Activated CD8-positive, alpha-beta memory T cell treated with anti-CD3 and anti-CD28 coated beads, Interleukin-2, amount 10 ng/mL, durations not matched to agents 7 days and 5 days (primary cell): ENCODE results near the gene KIF5C. TPM values are rescaled to one million over a fixed set of nuclear protein-coding genes. Genes with fewer than 3 reads are reported as not detected.

Experiments used
- ATAC-seq: fragments of 150-1000 bp; cut with Tn5 transposase; one replicate; pipeline ENCODE4 v1.10.0; 2021; ENCODE audit warnings: moderate library complexity
- CTCF ChIA-PET: fragments of 350-600 bp; sonication (Branson Sonifier 250); formaldehyde crosslinking; loops from one replicate; lab custom pipeline; 2021; ENCODE audit warnings: antibody characterized with exemption; lab: Charles Lee
- DNase-seq: peaks from one replicate; pipeline ENCODE4 v3.0.0-alpha.2; 2020
- H3K27ac Mint-ChIP-seq: one replicate; pipeline ENCODE4 v1.8.0; 2021; ENCODE audit warnings: mild to moderate bottlenecking, mixed read lengths
- H3K27me3 Mint-ChIP-seq: one replicate; pipeline ENCODE4 v1.8.0; 2021; ENCODE audit warnings: mixed read lengths
- H3K36me3 Mint-ChIP-seq: one replicate; pipeline ENCODE4 v1.8.0; 2021; ENCODE audit warnings: mild to moderate bottlenecking, mixed read lengths
- H3K4me1 Mint-ChIP-seq: one replicate; pipeline ENCODE4 v1.8.0; 2021; ENCODE audit warnings: mixed read lengths
- H3K4me3 Mint-ChIP-seq: one replicate; pipeline ENCODE4 v1.8.0; 2021; ENCODE audit warnings: mild to moderate bottlenecking, moderate library complexity, mixed read lengths
- H3K9me3 Mint-ChIP-seq: one replicate; pipeline ENCODE4 v1.8.0; 2022; ENCODE audit warnings: low read depth, mixed read lengths
- total RNA-seq, 2 experiments: library from RNA; stranded (reverse); gene quantifications; one replicate each; pipeline ENCODE4 v1.2.3, GENCODE V29; 2021

KIF5C gene
- total RNA-seq, 2 experiments from 2014 or later = 16.2 to 18.3 TPM

DNA sequence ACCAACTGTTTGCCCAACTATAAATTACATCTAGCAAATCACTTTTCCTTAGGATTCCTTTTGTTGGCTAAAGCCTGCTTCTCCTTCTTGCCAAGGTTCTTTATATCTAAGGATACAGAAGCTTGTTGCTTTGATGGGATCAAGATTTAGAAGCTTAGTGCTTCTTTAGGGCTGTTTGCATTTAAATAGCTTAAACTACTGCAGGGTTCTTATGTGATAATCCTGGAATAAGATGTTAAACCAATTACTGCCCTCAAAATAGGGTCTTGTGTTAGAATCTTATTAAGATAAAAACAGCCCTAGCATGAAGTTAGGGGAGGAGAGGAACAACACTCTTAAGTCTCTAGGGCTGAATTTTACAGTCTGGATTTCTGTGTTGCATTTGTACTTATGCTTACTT, 64.2 kb downstream of the KIF5C start:
- no peak for DNase-seq
- Mint-ChIP-seq H3K36me3 (peaks cover 9% of the 10 kb centered on the region), H3K4me1 (no peaks in the 10 kb centered on the region), H3K4me3 (no peak overlapping the region), H3K9me3 (no peaks in the 10 kb centered on the region), H3K27ac (no peak overlapping the region), H3K27me3 (no peaks in the 10 kb centered on the region)
- CTCF ChIA-PET = no interaction called here
- ATAC-seq = no peak

DNA sequence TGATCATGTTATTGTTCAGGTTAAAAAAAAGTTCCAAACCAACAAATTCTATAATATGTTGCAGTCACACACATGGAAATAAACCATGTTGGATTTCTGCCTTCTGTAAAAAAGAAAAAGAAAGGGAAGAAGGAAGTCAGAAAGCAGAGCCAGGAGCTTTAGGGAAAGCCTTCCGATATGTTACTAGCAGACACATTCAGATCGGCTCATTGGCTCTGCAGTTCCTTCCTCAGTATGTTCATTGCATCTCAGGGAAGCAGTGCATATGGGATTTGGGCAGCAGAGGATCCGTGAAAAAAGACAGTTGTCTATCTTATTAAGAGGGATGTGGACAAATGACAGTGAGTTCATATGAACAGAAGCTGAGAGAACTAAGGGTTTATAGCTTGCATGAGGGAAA, 68.1 kb downstream of the KIF5C start:
- CTCF ChIA-PET = no interaction called here
- ATAC-seq = no peak
- H3K4me3 Mint-ChIP-seq = no peak overlapping the region

DNA sequence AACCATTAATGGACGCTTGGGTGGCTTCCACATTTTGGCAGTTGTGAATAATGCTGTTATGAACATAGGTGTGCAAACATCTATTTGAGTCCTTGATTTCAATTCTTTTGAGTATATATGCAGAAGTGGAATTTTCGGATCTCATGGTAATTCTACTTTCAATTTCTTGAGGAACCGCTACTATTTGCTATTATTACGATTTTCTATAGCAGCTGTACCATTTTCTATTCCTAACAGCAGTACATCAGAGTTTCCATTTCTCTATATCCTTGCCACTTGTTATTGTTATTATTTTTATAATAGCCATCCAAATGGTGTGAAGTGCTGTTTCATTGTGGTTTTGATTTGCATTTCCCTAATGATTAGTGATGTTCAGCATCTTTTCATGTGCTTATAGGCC, 69.5 kb downstream of the KIF5C start:
- H3K9me3 Mint-ChIP-seq = no peaks in the 10 kb centered on the region
- no peaks in the 10 kb centered on the region for H3K4me1 Mint-ChIP-seq
- no peak overlapping the region for H3K4me3 Mint-ChIP-seq
- no peaks in the 10 kb centered on the region for H3K27me3 Mint-ChIP-seq
- no peak for ATAC-seq
- H3K36me3 Mint-ChIP-seq = peaks cover 5% of the 10 kb centered on the region
- CTCF ChIA-PET = no interaction called here
- H3K27ac Mint-ChIP-seq = no peak overlapping the region
- no peak for DNase-seq

More for the DNA sequence above, 68.1 kb downstream of the KIF5C start:
- no peaks in the 10 kb centered on the region for H3K27me3 Mint-ChIP-seq
- no peaks in the 10 kb centered on the region for H3K4me1 Mint-ChIP-seq
- H3K9me3 Mint-ChIP-seq = no peaks in the 10 kb centered on the region
- no peak for DNase-seq
- no peak overlapping the region for H3K27ac Mint-ChIP-seq
- H3K36me3 Mint-ChIP-seq = peaks cover 5% of the 10 kb centered on the region

DNA sequence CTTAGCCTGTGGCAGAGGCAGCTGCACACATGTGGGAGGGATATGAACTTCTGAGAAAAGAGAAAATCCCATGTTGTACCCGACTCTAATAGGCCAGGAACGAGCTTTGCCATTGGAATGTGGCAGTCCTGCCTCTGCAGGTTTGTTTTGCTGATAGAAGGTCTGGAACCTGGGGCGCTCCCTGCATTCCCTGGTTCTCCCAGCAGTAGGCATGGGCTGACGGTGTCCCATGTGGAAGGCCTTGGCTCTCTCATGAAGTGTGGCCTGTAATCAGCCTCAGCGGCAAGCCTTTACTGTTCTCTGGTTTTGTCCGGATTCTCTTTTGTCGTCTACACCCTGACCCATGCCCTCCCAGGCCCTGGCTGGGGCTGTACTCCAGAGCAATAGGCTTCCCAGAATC, 72.3 kb downstream of the KIF5C start:
- H3K9me3 Mint-ChIP-seq = no peaks in the 10 kb centered on the region
- no peak overlapping the region for H3K27ac Mint-ChIP-seq
- no peaks in the 10 kb centered on the region for H3K27me3 Mint-ChIP-seq
- no peak for DNase-seq
- CTCF ChIA-PET = interaction anchor here (1.1 kb wide), 1 partner anchor 18 kb away, joined by 3 read pairs; no protein-coding TSS in a partner anchor
- no peaks in the 10 kb centered on the region for H3K4me1 Mint-ChIP-seq
- no peak overlapping the region for H3K4me3 Mint-ChIP-seq
- no peak for ATAC-seq
- H3K36me3 Mint-ChIP-seq = peaks cover 6% of the 10 kb centered on the region

DNA sequence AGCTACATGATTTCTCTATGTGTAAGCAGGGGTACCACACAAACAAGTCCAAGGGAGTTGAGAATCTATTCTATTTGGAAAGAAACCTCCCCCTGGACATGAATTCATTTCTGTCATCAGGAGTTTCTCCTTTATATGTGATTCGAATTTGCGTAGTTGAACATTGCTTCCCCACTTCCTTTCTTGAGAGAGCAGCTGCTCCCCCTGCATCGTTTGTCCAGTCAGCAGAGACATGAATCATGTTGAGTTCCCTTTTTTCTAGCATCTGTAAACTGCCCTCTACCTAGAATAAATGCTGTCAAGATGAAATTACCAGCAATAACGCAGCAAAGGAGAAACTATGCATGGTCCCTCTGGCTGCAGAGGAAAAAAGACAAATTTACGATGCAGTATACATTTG, 73.8 kb downstream of the KIF5C start:
- ATAC-seq = no peak
- H3K9me3 Mint-ChIP-seq = no peaks in the 10 kb centered on the region
- no peak overlapping the region for H3K4me3 Mint-ChIP-seq
- CTCF ChIA-PET = no interaction called here
- H3K27me3 Mint-ChIP-seq = no peaks in the 10 kb centered on the region
- DNase-seq = no peak
- no peak overlapping the region for H3K27ac Mint-ChIP-seq
- H3K4me1 Mint-ChIP-seq = no peaks in the 10 kb centered on the region
- H3K36me3 Mint-ChIP-seq = peaks cover 4% of the 10 kb centered on the region

DNA sequence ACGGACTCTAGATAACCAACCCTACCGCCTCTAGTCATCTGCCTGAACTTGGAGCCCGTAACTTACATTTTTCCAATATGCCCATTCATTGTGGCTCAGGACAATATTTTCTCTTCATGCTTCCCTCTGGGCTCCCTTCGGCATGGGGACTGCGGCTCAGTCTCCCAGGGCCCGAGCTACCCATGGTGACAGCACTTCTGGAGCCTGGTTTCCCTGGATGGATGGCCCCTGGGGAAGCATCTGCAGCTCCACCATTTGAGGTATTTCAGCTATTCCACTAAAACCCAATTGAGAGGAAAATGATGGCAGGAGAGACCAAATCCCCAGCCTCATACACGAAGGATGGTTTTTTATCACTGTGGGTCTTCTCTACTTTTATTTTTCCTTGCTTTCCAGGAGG, 74.3 kb downstream of the KIF5C start:
- no peak for DNase-seq
- Mint-ChIP-seq H3K4me1 (no peaks in the 10 kb centered on the region), H3K27ac (no peak overlapping the region), H3K36me3 (peaks cover 2% of the 10 kb centered on the region), H3K27me3 (no peaks in the 10 kb centered on the region), H3K9me3 (no peaks in the 10 kb centered on the region), H3K4me3 (no peak overlapping the region)
- CTCF ChIA-PET = no interaction called here
- no peak for ATAC-seq

DNA sequence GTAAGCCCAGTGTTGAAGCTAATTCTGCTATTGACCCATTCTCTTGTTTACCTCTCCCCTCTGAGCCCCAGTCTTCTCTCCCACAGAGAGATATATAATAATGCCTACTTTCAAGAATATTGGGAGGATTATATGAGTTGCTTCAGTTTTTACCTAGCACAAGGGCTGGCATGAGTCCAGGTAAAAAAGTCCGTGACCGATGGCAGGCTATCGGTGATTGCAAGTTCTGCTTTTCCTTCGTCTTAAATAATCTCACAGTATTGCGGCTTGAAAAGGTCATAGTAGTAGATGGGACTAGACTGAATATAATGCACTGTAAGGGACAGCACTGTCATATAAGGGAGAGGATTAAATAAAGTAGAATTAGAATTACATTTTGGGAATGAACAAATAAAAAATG, 77.6 kb downstream of the KIF5C start:
- H3K4me3 Mint-ChIP-seq = no peak overlapping the region
- CTCF ChIA-PET = no interaction called here
- H3K27me3 Mint-ChIP-seq = no peaks in the 10 kb centered on the region
- peaks cover 2% of the 10 kb centered on the region for H3K4me1 Mint-ChIP-seq
- ATAC-seq (no peak), DNase-seq (no peak)
- H3K9me3 Mint-ChIP-seq = no peaks in the 10 kb centered on the region
- H3K27ac Mint-ChIP-seq = no peak overlapping the region
- H3K36me3 Mint-ChIP-seq = peaks cover 3% of the 10 kb centered on the region

DNA sequence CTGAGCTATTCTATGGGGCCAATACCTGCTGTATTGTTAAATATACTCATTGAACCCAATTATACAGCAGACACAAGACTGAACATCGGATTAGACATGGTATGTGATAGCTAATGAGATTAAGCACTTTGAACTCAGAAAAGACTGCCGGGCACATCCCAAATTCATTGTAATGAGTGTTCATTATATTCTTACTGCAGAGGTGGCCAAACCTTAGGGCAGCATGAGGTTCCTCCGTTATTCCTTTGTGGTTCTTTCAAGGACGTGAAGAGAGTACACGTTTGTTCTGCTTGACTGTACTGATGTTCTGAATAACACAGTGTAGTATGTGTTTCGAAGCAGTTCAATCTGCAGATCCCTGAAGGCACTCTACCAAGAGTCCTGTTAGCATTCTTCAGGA, 78.4 kb downstream of the KIF5C start:
- DNase-seq = no peak
- no peaks in the 10 kb centered on the region for H3K27me3 Mint-ChIP-seq
- no peak for ATAC-seq
- CTCF ChIA-PET = no interaction called here
- no peaks in the 10 kb centered on the region for H3K9me3 Mint-ChIP-seq
- no peak overlapping the region for H3K4me3 Mint-ChIP-seq
- peaks cover 7% of the 10 kb centered on the region for H3K36me3 Mint-ChIP-seq
- peaks cover 2% of the 10 kb centered on the region for H3K4me1 Mint-ChIP-seq
- no peak overlapping the region for H3K27ac Mint-ChIP-seq

DNA sequence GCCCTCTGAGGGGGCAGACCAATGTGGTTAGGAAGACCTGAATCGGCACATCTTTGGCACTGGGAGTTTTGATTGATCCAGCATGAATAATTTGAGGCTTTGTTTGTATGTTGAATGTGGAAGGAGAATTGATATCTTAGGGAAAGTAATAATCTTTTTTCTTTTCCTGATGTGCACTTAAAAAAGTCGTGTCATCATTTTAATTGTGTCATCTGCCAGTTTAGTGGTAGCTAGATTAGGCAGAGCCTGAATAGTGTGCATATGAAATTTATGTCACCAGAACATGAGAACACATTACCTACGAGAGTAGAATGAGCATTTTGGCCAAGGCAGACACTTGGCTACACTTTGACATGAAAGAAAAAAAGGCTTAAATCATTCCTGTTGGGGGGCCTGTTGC, 79.5 kb downstream of the KIF5C start:
- ATAC-seq (no peak), DNase-seq (no peak)
- CTCF ChIA-PET = no interaction called here
- Mint-ChIP-seq H3K27me3 (no peaks in the 10 kb centered on the region), H3K4me1 (peaks cover 2% of the 10 kb centered on the region), H3K27ac (no peak overlapping the region), H3K4me3 (no peak overlapping the region), H3K36me3 (peaks cover 7% of the 10 kb centered on the region), H3K9me3 (no peaks in the 10 kb centered on the region)

DNA sequence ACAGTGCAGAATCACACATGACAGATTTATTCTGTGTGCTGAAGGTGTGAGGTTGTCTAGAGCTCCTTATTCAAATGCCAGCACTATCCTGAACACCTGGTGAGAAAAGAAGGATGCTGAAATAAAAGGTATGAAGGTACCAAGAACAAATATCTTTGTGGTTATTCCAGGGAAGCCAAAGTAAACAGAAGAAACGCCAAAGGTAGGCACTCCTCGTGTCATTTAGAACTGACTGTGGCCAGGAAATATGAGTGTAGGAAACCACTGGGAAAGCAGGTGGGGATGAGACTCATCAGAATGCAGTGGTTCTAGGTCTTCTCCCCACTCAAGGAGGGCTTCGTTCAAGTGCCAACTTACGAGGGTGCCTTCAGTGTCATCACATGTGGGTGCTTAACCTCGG, 80.8 kb downstream of the KIF5C start:
- peaks cover 6% of the 10 kb centered on the region for H3K36me3 Mint-ChIP-seq
- H3K27me3 Mint-ChIP-seq = no peaks in the 10 kb centered on the region
- H3K4me1 Mint-ChIP-seq = peaks cover 2% of the 10 kb centered on the region
- no peak overlapping the region for H3K27ac Mint-ChIP-seq
- DNase-seq = no peak
- ATAC-seq = no peak
- no peak overlapping the region for H3K4me3 Mint-ChIP-seq
- CTCF ChIA-PET = no interaction called here
- no peaks in the 10 kb centered on the region for H3K9me3 Mint-ChIP-seq

DNA sequence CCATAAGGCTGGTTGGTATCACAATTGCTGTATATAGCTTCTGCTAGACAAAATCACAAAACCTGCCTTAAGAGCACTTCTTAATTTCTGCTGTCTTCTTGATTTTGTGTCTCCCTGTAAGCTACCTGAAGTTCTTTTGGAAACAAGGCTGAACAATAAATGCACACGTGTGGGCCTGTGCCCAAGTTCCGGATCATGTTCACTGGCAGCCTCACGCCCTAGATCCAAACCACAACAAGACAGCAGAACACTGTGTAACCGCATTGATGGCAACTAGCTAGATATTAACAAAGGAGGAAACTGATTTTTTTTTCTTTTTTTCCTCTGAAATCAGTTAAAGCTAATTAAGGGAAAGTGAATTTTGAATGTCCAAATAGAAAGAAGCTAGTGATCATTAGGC, 82.0 kb downstream of the KIF5C start:
- CTCF ChIA-PET = no interaction called here
- Mint-ChIP-seq H3K4me1 (peaks cover 2% of the 10 kb centered on the region), H3K36me3 (peaks cover 10% of the 10 kb centered on the region), H3K27ac (no peak overlapping the region), H3K4me3 (no peak overlapping the region), H3K9me3 (no peaks in the 10 kb centered on the region), H3K27me3 (no peaks in the 10 kb centered on the region)
- DNase-seq (no peak), ATAC-seq (no peak)

DNA sequence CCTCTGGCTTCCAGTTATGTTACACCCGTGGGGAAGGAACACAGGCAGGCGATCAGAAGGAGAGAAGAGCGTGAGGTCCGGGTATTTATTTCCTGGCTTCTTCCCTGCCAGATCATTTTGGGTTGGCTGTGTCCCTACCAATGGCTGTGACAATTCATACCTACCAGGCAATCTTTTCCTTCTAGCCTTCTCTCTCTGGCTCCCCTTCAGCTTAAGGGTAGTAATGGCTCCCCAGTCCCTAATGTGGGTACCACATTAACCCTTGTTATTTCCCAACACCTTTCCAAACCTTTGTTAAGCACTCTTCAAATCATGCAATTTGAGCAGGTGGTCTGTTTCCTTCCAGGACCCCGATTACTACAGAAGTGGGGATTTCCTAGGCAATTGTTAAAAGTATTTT, 84.7 kb downstream of the KIF5C start:
- ATAC-seq (no peak), DNase-seq (no peak)
- peaks cover 2% of the 10 kb centered on the region for H3K4me1 Mint-ChIP-seq
- H3K36me3 Mint-ChIP-seq = peaks cover 10% of the 10 kb centered on the region
- no peak overlapping the region for H3K27ac Mint-ChIP-seq
- no peak overlapping the region for H3K4me3 Mint-ChIP-seq
- H3K9me3 Mint-ChIP-seq = no peaks in the 10 kb centered on the region
- CTCF ChIA-PET = no interaction called here
- no peaks in the 10 kb centered on the region for H3K27me3 Mint-ChIP-seq

DNA sequence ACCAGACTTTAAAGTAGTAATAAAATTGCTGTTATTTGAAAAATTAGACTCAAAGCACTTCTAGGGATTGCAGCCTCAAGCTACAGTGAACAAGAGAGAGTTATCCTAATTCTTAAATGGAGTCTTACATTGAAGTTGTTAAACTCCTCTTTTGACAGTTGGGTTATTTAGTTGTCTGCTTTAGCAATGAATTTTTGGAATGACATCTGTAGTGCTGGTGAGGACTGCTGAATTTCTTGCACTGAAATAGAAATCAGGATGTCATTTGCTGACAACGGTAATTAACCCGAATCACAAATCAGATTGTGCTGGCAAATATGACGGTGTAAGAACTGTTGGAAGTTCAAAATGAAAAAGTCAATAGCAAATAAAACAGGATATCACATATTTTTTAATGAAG, 85.5 kb downstream of the KIF5C start:
- no peak for DNase-seq

DNA sequence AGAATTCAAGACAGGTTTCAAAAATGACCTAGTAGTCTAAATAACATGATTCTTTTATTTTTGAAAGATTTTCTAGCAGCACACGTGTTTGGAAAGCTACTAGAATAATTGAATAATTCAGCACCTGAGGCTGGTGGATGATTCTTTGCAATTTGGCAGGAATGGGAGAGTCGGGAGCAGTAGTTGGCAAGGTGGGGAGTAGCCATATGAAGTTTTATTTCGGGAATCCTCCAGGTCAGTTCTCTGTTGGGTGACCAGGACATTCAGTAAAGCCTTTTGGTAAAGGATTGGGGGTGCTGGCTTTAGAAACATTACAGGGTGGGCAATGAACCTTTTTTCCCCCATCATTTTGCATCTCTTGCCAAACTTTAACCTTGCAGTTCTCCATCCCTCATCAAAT, 88.4 kb downstream of the KIF5C start:
- Mint-ChIP-seq H3K36me3 (peaks cover 4% of the 10 kb centered on the region), H3K4me3 (no peak overlapping the region), H3K27ac (no peak overlapping the region), H3K27me3 (no peaks in the 10 kb centered on the region), H3K9me3 (no peaks in the 10 kb centered on the region), H3K4me1 (peaks cover 3% of the 10 kb centered on the region)
- no peak for DNase-seq
- CTCF ChIA-PET = no interaction called here
- ATAC-seq = no peak

More for the DNA sequence above, 85.5 kb downstream of the KIF5C start:
- Mint-ChIP-seq H3K4me1 (peaks cover 2% of the 10 kb centered on the region), H3K27me3 (no peaks in the 10 kb centered on the region), H3K27ac (no peak overlapping the region), H3K9me3 (no peaks in the 10 kb centered on the region), H3K4me3 (no peak overlapping the region), H3K36me3 (peaks cover 10% of the 10 kb centered on the region)
- no peak for ATAC-seq
- CTCF ChIA-PET = no interaction called here
